Stimulated activated CD4-positive, alpha-beta T cell treated with anti-CD3 and anti-CD28 coated beads, Interleukin-15, amount 100 ng/mL, for 24 hours (primary cell): Measurements from ENCODE around the gene TENT5C.

Experiments
- DNase-seq: peaks from one replicate; pipeline ENCODE4 v3.0.0-alpha.2; 2020

Gene TENT5C

DNA sequence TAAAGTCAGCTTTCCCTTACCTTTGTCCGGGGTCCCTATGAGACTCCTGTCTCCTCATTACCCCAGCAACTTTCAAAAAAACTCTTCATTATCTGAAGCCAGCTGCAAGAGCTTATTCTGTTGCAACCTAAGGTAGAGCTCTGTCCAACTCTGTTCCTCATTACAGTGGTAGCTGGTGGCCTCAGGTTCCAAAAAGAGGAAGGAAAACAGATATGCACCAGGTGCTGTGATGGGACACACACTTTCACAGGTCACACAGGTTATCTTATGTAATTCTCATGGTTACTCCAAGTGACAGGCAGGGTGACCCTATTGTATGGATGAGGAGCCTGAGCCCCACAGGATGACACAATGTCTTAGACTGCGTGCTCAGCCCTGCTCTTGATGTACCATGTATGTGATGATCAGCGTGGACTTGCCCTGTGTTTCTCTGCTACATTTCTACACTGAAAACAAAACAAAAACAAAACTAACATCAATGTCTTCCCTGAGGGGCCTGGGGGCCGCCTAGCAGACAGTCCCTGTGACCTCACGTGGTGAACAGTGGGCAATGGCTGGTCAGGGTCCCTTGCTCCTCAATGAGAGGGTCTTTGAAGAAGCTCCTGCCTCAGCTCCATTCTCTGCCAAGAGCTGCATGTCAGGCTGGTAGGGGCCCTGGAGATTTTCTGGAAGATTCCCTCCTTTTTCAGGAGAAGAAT, 9.7 kb upstream of the TENT5C start:
- no peak for DNase-seq

DNA sequence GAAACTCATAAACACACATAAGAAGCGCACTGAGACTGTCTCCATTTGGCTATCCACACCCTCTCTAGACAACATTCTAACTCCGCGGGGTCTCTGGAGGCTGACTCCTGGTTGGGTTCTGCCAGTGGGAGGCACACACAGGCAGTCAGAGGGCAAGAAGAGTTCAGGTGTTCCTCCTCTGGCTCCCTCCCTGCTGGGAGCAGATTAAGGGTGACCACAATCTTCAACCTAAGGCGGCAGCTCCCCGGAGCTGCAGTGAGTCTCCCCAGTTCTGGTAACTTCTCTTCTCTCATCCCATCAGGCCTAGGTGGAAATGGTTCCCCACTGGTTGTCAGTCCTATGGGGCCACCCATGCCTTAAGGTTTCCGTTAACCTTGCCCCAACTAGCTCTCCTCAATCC, 7.4 kb upstream of the TENT5C start:
- no peak for DNase-seq

DNA sequence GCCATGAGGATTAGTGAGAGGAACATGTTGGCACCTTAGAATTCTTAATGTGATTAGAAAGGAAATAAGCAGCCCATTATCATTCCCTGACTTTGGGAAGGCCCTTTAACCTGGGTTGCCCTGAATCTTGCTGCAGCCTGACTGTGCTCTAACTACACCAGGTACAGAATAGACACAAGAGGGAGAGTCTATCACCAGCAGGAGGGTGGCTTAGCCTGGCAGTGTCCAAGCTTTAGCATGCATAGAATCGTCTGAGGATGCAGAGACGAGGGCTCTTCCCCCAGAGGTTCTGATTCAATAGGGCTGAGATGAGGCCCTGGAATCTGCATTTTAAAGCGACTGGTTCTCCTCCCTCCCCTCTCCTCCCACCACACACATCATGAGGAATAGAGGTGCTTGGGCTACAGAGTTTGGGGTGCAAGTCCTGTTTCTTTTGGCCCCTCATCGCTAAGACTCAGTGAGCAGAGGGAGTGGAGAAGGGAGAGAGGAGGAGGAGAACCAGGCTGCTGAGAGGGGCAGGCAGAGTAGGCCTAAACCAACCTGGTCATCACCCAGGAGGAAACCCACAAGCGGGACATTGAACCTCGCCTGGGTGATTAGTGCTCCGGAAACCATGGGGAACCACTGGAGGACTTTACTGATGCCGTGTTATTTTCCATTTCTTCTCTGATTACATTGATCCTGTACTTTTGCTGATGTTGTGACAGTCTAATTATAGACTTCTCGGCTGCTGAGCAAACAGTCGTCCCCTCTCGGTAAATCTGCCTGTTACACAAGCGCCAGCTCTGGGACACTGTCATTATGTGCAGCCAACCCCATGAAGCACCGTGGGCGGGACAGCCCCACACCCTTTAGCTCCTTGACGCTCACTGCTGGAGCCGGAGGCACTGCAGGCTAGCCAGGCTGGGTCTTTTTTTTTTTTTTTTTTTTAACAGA, 6.3 kb upstream of the TENT5C start:
- DNase-seq = no peak

DNA sequence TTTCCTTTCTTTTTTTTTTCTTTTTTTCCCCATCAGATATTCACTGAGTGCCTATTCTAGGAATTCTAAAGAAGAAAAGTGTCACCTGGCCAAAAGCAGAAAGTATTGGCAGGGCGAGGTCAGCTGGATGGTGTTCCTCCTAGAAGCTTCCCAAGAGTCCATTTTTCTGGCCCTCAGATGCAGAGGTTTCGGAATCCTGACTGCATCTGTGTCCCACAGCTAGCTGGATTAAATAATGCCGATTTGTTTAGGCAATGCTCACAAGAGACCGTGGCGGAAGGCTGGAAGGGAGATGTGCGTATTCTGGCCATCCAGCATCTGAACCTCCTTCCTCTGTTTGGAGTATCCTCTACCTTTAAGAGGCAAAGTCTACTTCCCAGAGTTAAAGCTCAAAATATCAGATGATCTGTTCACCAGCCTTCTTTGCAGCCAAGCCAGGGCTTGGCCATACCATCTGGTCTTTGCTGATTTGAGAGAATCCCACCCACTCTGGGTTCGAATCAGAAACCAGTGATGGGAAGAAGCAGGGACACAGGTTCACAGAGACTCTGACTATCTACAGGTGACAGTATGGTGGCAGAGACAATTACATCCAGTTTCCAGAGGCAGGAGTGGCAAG, 5.4 kb upstream of the TENT5C start:
- DNase-seq = no peak

DNA sequence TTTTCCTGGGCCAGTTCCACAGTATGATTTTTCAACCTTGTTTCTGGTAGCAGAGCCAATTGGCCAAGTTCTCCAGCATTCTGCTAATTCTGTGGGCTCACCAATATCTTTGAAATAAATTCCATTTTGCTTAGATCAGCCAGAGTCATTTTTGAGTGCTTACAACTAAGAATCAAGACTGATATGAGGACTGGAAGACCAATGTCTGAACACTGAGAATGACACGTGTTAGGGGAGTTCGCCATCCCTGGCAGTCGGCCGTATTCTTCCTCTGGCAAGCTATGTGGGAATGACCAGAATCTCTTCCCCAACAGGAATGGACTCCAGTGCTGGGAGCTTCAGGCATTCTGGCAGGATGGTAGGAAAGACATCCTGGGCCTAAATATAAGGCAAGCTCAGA, 4.9 kb upstream of the TENT5C start:
- no peak for DNase-seq

DNA sequence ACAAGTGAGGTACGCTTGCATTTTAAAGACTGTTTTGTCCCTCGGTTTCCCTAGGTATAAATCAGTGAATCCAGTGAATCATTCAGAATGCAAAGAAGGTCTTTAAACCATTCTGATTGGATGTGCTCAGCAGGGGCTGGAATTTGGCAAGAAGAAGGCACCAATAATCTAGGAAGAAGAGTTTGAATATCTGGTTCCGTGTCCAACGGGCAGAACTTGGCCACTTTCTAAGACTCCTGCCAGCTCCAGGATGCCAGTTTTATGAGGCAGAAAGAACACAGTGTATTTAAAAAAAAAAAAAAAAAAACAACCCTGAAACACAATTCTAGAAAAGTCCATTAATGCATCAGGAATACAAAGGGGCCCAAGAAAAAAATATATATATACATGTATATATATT, 3.0 kb upstream of the TENT5C start:
- no peak for DNase-seq

DNA sequence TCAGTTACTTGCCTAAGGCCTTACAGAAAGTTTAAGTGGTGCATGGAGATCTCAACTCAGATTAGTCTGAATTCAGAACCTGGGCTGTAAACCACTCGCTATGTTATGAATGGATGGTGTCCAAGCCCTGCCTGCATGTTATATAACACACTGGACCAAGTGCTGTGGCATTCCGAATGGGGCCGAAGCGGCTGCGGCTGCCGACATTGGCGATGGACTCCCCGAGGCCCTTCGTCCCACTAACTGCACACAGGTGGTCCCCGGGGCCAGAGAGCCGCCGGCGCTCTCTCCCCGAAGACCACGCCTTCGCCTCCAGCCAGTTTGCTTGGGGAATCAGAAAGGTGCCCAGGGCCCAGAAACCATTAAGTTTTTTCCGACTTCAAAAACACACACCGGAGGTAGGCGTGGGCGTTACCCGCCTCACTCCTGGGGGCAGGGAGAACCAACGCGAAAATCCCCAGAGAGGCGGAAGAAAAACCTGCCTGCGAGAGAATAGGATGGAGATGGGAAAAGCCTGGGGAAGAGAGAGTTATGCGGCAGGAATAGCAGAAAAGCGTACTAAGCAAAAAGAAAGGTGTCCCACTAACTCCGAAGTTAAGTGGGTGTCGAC, 579 bp upstream of the TENT5C start:
- no peak for DNase-seq

DNA sequence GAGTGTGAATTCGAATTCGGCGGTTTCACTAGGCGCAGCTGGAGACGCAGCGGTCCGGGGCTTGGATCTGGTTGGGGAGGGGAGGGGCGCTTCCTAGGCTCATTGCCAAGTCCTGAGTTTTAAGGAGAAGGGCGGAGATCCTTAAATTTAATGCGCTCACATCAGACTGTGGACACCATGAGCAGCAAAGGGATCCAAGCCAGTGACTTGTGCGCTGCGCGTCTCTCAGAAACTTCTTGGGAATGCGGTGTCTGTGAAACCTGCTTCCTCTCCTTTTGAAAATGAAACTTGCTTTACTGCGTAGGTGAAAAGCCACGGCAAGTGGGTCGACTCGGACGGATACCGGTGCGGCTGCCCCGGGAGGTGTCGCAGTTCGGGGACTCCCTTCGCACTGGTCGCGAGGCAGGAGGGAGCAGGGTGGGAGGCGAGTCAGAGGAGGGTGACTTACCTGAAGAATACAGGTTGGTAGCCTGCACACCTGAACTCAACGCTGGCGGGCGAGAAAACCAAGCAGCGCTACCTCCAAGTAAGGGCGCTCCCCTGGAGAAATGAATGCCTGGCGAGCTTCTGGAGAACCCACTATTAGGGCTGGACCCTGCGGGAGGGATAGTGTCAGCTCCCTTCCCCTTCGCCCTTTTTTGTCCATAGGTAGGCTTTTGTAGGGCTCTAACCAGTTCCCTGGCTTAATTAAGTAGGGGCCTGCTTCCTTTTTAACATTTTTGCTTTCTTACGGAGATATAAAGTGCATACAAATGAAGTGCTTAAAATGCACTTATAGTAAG, 992 bp downstream of the TENT5C start:
- peak; percentile 62 for DNase-seq

DNA sequence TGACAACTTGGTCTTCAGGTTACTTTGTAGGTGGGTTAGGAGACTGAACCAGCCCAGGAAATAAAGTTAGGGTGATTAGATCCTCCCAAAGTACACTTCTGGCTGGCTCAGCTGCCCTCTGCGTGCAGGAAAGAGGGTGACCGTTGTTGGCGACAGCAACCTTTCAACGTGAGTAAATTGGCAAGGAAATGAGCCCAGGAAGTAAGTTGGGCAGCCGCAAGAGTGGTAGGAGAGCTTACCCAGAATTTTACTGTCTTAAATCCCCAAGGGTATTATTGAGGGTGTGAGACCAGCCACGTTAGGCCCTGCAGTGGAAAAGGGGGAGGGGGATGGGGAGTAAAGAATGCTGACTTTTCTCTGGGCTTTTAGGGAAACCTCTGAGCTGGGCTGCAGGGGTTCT, 1.6 kb downstream of the TENT5C start:
- DNase-seq = peak; percentile 44

DNA sequence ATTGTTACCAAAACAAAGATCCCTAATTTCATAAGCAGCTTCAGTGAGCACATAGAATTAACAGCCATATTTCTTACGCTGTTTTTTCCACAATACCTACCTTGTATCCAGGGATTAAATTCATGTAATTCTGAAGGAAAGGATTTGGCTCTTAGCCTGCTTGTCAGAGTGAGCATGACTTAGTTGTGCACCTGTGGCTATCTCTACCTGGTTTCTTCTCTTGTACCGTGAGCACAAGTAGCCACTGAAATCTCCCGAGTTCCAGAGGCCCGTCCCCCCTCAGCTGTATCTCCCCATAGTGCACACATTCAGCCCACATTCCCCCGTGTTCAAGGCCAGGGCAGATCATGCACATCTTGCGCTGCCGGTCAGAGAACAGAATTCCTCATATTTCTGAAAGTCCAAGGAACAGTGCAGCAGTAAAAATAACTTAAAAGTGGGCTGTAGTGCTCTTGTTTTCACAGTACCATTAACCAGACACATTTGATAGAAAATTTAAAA, 2.3 kb downstream of the TENT5C start:
- no peak for DNase-seq

DNA sequence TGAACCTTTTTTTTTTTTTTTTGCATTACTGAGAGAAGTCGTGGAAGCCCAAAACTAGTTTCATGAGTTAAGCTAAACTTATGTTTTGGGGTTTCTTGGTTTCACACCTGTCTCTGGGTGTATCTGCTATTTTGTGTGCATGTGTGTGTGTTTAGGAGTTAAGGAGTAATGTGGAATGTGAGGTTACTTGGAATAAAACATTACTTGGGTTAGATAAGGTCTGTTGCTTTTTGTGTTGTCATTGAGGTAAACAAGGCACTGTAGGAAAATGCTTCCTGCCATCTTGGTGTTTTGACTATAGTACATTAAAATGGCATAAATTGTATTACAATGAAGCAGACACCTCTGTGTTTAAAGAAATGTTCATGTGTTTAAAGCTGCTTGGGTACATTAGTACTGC, 2.9 kb downstream of the TENT5C start:
- DNase-seq = no peak

DNA sequence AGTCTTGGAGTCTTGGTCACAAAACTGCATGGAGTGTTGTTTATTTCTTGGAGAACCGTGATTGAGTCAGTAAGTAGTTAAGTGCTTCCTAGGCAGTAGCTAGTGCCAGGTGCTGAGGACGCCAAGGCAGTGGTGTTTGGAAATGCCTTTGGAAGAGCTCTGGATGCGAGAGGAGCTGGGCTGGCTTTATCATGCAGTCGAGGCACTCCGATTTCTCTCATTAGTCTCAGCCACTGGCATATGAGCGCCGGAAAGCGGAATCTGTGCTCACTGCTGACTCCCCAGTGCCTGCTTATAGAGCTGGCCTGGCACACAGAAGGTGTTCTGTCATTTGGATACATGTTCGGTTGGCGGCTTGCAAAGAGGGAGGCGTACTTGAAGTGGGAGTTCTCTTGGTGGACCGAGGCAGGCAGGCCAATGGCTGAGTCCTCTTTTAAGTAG, 3.6 kb downstream of the TENT5C start:
- DNase-seq = no peak

DNA sequence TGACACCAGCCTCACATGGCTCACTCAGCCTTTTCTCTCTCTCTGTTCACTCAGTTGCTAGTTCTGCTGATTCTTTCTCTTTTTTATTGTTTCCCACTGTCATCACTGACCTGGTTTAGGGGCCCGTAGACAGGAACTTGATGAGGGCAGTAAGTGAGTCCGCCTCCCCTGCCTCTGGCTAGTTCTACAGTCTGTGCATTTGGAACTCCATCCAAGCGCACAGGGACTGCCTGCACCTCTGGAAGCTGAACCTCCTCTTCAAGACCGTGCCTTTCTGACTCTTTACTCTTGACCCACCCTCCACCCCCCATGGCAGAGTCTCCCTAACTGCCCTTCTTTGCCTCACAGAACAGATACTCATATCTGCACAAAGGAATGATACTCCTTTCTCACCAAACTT, 4.2 kb downstream of the TENT5C start:
- DNase-seq = no peak

DNA sequence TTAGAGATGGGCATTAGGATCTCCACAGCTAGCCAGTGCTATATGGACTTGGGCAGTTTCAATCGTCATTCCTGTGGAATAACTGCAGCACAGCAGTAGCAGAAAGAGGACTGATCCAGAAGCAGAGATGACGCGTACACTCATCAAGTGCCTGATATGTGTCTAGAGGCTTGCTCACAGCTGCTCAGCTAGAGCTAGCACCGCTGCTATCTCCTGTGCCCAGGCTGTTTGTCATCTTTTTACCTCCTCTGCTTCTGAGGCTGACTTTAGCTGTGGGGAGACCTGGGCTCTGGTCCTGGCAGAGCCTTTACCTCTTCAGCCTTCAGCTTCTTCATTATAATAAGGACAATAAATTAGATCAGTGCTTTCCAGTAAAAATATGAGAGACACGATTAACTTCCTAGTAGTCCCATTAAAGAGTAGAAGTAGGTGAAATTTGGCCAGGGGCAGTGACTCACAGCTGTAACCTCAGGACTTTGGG, 5.3 kb downstream of the TENT5C start:
- no peak for DNase-seq

DNA sequence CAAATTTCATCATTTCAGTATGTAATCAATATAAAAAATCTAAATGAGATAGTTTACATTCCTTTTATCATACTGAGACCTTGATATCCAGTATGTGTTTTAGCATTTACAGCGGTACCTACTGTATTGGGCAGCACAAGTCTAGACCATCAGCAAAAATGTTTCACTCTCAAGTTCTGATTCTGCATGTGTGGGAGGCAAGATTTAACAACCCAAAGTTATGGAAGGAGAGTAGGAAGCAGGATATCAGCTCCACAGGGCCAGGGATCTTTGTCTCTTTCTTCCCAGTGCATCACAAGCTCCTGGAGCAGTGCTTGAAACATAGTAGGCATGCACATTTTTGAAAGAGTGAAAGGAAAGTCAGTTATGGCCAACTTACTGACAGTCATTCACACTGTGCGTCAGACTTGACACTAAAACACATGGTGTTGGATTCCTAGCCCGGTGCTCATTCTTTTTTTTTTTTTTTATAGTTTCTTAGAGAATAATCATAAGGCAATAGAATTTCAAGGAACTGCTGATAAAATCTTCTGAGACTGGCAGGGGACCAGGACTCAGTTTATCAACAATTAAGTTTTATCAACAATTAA, 6.1 kb downstream of the TENT5C start:
- DNase-seq = no peak

DNA sequence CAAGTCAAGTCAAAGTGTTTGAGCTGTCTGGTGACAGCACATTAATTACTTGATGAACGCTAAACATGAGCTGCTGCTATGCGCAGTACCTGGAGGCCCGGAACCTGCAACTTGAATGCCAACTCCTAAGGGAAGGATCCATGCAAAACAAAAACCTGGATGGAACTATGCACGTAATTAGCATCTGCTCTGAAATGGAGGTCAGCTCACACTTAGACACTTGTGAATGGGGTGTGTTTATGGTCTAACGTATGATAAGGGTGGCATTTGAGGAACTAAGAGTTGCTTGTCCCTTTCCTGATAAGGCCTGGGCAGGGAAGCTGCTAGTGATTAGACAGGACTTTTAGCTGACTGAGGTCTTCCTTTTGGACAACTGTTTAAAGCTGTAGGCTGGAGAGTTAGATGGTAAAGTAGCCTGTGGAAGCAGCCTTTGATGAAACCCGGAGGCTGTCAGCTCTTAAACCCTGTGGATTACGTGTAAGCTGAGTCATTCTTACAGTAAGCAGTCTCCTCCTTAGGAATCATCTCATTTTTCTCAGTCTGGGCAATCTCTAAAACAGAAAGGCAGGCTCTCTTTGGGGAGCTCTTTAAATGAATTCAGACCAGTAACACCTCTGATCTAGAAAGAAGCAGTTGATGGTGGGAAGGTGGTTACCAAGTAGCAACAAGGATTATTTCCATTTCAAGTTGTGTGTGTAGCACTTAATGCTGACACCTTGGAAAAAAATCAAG, 6.8 kb downstream of the TENT5C start:
- DNase-seq = no peak

DNA sequence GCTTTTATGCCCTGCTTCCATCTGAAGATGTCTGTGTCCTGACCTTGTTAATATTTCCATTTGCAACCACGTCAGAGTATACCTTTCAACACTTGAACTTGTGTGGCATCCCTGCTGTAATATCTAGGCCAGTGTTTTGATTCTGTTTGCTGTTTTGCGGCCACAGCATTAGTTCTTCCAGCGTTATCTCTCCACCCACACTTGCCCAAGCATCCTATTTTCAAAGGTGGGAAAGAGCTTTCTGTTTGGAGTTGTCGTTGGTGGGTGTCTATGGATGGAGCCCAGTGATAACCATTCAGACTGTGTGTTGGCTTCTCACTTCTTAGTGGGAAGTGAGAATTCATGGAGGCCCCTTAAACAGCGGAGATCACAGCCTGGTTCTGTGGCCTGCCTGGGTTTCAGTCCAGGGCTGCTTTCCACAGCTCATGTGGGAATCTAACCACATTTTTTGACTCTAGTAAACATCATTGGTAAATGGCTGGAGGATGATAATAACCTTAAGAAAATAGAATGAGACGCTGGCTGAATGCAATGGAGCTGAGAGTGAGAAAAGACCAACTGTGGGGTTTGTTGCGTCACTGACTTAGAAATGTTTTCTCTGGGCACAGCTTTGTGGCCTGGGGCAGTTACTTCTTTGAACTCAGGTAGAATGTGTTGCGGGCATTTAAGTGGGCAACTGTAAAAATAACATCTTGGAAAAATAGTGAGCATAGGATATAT, 7.6 kb downstream of the TENT5C start:
- DNase-seq = no peak

DNA sequence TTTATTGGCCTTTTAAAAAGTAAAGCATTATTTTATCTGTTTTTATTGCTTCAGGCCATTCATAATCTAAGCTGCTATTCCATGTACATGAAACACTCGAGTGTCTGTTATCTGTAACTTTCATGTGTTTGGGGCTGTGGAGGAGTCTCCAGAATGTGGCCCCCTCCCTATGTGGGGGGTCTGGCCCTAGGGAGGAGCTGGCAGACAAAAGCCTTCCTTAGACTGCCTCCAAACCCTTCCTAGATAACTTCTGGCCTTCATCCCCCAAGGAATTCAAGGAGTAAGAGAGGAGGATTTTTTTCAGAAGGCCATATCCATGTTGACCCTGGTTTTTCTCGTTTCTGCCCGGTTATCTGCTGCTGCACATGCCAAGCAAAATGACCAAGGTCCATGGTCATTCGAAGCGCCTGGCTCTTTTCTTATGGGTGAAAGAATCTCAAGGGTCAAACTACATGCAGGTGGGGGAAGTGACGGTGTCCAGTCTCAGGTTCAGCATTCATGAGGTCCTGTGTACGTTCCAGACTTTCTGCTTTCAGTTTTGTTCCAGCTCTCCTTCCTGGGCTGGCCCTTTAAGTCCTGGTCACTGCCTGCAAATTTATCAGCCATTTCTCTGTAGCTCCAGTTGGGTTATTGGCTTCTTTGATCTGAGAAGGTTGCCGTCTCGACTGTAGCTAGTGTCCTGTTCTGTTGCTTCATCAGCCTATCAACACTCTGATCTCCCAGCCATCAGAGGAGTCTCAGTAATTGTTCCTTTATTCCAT, 8.3 kb downstream of the TENT5C start:
- no peak for DNase-seq

DNA sequence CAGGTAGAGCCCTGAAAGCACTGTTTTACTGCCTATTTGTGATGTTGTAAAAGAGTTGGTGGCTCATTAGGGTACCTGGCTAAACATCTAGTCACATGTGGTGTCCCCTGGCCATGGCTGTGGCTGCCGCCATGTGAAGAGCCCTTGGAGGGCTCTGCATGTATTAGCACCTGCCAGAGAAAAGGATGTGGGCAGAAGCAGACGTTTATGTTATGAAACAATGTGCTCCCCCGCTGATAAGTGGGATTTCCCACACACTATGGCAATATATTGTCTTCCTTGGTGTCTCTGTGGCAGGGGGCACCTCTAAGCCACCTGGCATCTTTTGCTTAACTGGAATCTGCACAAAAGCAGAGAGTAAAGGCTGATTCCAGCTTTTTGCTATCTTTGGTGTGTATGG, 9.6 kb downstream of the TENT5C start:
- DNase-seq = peak; percentile 24

DNA sequence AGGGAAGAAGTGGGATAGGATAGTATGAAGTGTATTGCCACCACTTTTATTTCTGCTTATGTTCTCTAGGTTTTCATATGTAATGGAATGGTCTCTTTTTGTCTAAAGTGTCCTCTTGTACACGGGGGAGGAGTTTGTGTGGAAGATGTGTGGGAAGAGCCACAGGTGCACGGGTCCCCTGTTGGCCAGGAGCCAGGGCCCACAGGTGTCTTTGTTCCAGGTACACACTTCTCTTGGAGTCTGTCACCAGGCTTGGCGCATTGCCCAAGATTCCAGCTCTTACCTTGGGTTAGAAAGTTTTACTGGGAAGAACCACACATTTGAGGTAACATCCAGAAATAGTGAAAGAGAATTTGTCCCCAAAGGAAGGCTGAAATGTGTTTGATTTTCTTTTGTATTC, 10.5 kb downstream of the TENT5C start:
- no peak for DNase-seq
